K562 (cell line): ENCODE data around the gene FCHSD1. TPM values are rescaled to one million over a fixed set of nuclear protein-coding genes. Genes with fewer than 3 reads are reported as not detected.

Experiments used
- DEAF1 ChIP-seq: fragments of 450-650 bp; formaldehyde crosslinking; IDR thresholded peaks from 2 replicates; pipeline ENCODE4 v1.4.0; 2020; ENCODE audit warnings: mild to moderate bottlenecking, moderate library complexity
- FOXJ3 ChIP-seq: sonication (generic); formaldehyde crosslinking; IDR thresholded peaks from 2 replicates; pipeline ENCODE4 v1.4.0; 2020; ENCODE audit warnings: mild to moderate bottlenecking, missing genetic modification reagents
- HDAC1 ChIP-seq, 2 experiments: fragments of 450-650 bp; IDR thresholded peaks; 2 replicates each; pipeline ENCODE4 v1.6.1; 2016 to 2017; ENCODE audit warnings: inconsistent platforms in 1 of 2, mild to moderate bottlenecking in 1 of 2, moderate library complexity in 1 of 2
- JUND ChIP-seq, 2 experiments: IDR thresholded peaks; 2 replicates in 1 of 2; 3 replicates in 1 of 2; pipeline ENCODE4 v1.6.1; 2011; ENCODE audit warnings: borderline replicate concordance in 2 of 2, low read depth in 2 of 2, low read length in 2 of 2, improper control_type of control experiment in 1 of 2, missing biosample characterization in 1 of 2, missing genetic modification characterization in 1 of 2, missing genetic modification reagents in 1 of 2
- MBD2 ChIP-seq: sonication (generic); IDR thresholded peaks from 2 replicates; pipeline ENCODE4 v1.6.1; 2016; ENCODE audit warnings: low read depth, borderline replicate concordance
- MNT ChIP-seq, 2 experiments: fragments of 450-650 bp; conservative IDR thresholded peaks; 2 replicates each; pipeline ENCODE4 v1.6.1; 2017; ENCODE audit warnings: mild to moderate bottlenecking in 2 of 2, moderate library complexity in 2 of 2
- MXI1 ChIP-seq: IDR thresholded peaks from 2 replicates; pipeline ENCODE4 v1.6.1; 2011; ENCODE audit warnings: low read depth, mild to moderate bottlenecking, improper control_type of control experiment, low read length
- NRF1 ChIP-seq, 2 experiments: fragments of 450-650 bp; IDR thresholded peaks in 1 of 2; conservative IDR thresholded peaks in 1 of 2; 2 replicates each; pipeline ENCODE4 v1.6.1; 2014; ENCODE audit warnings: mild to moderate bottlenecking in 2 of 2
- POLR2AphosphoS5 ChIP-seq: IDR thresholded peaks from 2 replicates; pipeline ENCODE4 v1.6.1; 2011; ENCODE audit warnings: mild to moderate bottlenecking, low read depth, low read length, moderate library complexity; ENCODE audit not compliant: control insufficient read depth, insufficient read depth
- RCOR1 ChIP-seq, 2 experiments: IDR thresholded peaks; 2 replicates each; pipeline ENCODE4 v1.6.1; 2012; ENCODE audit warnings: low read depth in 2 of 2, low read length in 2 of 2, borderline replicate concordance in 1 of 2, improper control_type of control experiment in 1 of 2
- SRSF9 ChIP-seq: fragments of 200-400 bp; formaldehyde crosslinking; IDR thresholded peaks from 2 replicates; pipeline ENCODE4 v1.6.1; 2017; ENCODE audit warnings: low read depth, low read length, borderline replicate concordance
- TAF1 ChIP-seq: IDR thresholded peaks from 2 replicates; pipeline ENCODE4 v1.6.1; 2011; ENCODE audit warnings: mild to moderate bottlenecking, low read length, moderate library complexity; ENCODE audit not compliant: insufficient read depth, control insufficient read depth, severe bottlenecking; ENCODE audit errors: extremely low read depth
- TEAD1 ChIP-seq, 2 experiments: fragments of 450-650 bp in 1 of 2; sonication (generic) in 1 of 2; formaldehyde crosslinking; IDR thresholded peaks; 2 replicates each; pipeline versions ENCODE4 v1.4.0 to v1.8.0; 2020 to 2022; ENCODE audit warnings: mild to moderate bottlenecking in 2 of 2, missing genetic modification reagents in 1 of 2
- TGIF2 ChIP-seq: sonication (generic); formaldehyde crosslinking; IDR thresholded peaks from 2 replicates; pipeline ENCODE4 v1.8.1; 2022; ENCODE audit warnings: mild to moderate bottlenecking, missing genetic modification reagents, moderate library complexity
- ZNF121 ChIP-seq: sonication (generic); formaldehyde crosslinking; conservative IDR thresholded peaks from 2 replicates; pipeline ENCODE4 v1.8.0; 2022; ENCODE audit warnings: missing genetic modification reagents
- ZNF316 ChIP-seq: fragments of 450-650 bp; IDR thresholded peaks from 2 replicates; pipeline ENCODE4 v1.6.1; 2016
- ZNF609 ChIP-seq: sonication (generic); formaldehyde crosslinking; IDR thresholded peaks from 2 replicates; pipeline ENCODE4 v1.8.1; 2023; ENCODE audit warnings: missing genetic modification reagents, mild to moderate bottlenecking, borderline replicate concordance
- ZNF644 ChIP-seq: fragments of 200-800 bp; sonication (Bioruptor generic); IDR thresholded peaks from 2 replicates; pipeline ENCODE4 v1.6.1; 2016; ENCODE audit warnings: low read depth, missing genetic modification characterization, missing compliant biosample characterization
- polyA plus RNA-seq, 8 experiments: library from polyadenylated mRNA; depleted of rRNA in 4 of 8; stranded (reverse) in 5 of 8; unstranded in 3 of 8; fragments of >200 nt; fragmentation: Nextera tagmentation in 2 of 8; fragmentation: Illumina TruSeq in 1 of 8; extraction: Ambion mirVana in 2 of 8; extraction: Trizol in 1 of 8; gene quantifications; 2 replicates each; pipeline versions ENCODE4 v1.2.1 to v1.2.3, GENCODE V29; 2011 to 2014; ENCODE audit warnings: inconsistent platforms in 1 of 8, missing spikeins in 1 of 8
- total RNA-seq, 7 experiments: library from RNA; depleted of rRNA in 6 of 7; stranded (reverse); fragments of >200 nt in 6 of 7; fragmentation: Illumina TruSeq in 2 of 7; extraction: Trizol in 2 of 7; gene quantifications; 2 replicates each; pipeline versions ENCODE4 v1.2.1 to v1.2.3, GENCODE V29; 2011 to 2021; ENCODE audit warnings: low replicate concordance in 1 of 7

FCHSD1 gene
- total and polyA plus RNA-seq, 9 of the 15 experiments (the other 6 are each of a cell fraction or from before 2014, with no cell fraction given), result 0.35 to 37.5 (median 13.6) TPM

GRCh38 chr5:141603923-141604717 is 47.1 kb downstream of the FCHSD1 start (continued):
- TF ChIP-seq MBD2 (no peak), ZNF644 (no peak), JUND (IDR thresholded peaks at IDR 0.05; ENCODE audit: borderline replicate concordance, low read depth, low read length) (peak; percentile 63; the same call in 1 of the 2 replicates), JUND (tag; IDR thresholded peaks at IDR 0.05; ENCODE audit: borderline replicate concordance, low read depth, low read length) (peak; percentile 53; the same call in 1 of the 3 replicates), ZNF316 (no peak), MNT (conservative IDR thresholded peaks at IDR 0.05) (peak; percentile 56 to 73), TGIF2 (CRISPR knock-in tag) (no peak), ZNF121 (CRISPR knock-in tag) (no peak), POLR2AphosphoS5 (peak; percentile 63; the same call in 1 of the 2 replicates), ZNF609 (0 out of 2 replicates have a peak, but pooled peaks have one; percentile 42), FOXJ3 (CRISPR knock-in tag) (peak; percentile 74), DEAF1 (CRISPR knock-in tag) (no peak), NRF1 (conservative IDR thresholded peaks at IDR 0.05 in 1 of 2, IDR thresholded peaks at IDR 0.05 in 1 of 2) (peak; percentile 44 to 56; a peak in 3 of 4 replicates), SRSF9 (no peak), TEAD1 (CRISPR knock-in tag; IDR thresholded peaks at IDR 0.05) (peak in 1 of 2 experiments; percentile 53; a peak in 1 of 4 replicates), TAF1 (no peak), HDAC1 (IDR thresholded peaks at IDR 0.05) (peak in 1 of 2 experiments; percentile 72; a peak in 2 of 4 replicates), MXI1 (peak; percentile 59; the same call in 1 of the 2 replicates), RCOR1 (IDR thresholded peaks at IDR 0.05; ENCODE audit: borderline replicate concordance in 1 of 2, low read depth in 2 of 2, low read length in 2 of 2) (peak in 1 of 2 experiments; percentile 60; a peak in 1 of 4 replicates)
